GM18873 (cell line): ENCODE data around the gene COL4A1.

Source experiments
- ATAC-seq: cut with Tn5 transposase; IDR thresholded peaks from one replicate; pipeline ENCODE4 v1.9.1; 2021; ENCODE audit warnings: mild to moderate bottlenecking, moderate library complexity, moderate number of reproducible peaks; ENCODE audit not compliant: unreplicated experiment, low FRiP score

COL4A1 gene

GRCh38 chr13:110298505-110299282 lies 8.3 kb downstream of the COL4A1 start:
- ATAC-seq: no peak

- no peak for ATAC-seq
Observed at GRCh38 chr13:110297766-110298504, 9.0 kb downstream of the COL4A1 start.

GRCh38 chr13:110297011-110297410 lies 9.9 kb downstream of the COL4A1 start:
- ATAC-seq: no peak

- no peak for ATAC-seq
Observed at GRCh38 chr13:110294622-110295021, 12.3 kb downstream of the COL4A1 start.

GRCh38 chr13:110294146-110294545 lies 12.8 kb downstream of the COL4A1 start:
- ATAC-seq: no peak

- ATAC-seq: no peak
Observed at GRCh38 chr13:110293649-110294048, 13.3 kb downstream of the COL4A1 start.

GRCh38 chr13:110293037-110293436 lies 13.9 kb downstream of the COL4A1 start:
- ATAC-seq: no peak

GRCh38 chr13:110291286-110291685 lies 15.7 kb downstream of the COL4A1 start:
- ATAC-seq: no peak

- no peak for ATAC-seq
Observed at GRCh38 chr13:110290826-110291225, 16.1 kb downstream of the COL4A1 start.

- no peak for ATAC-seq
Observed at GRCh38 chr13:110290153-110290552, 16.8 kb downstream of the COL4A1 start.

- ATAC-seq: no peak
Observed at GRCh38 chr13:110289661-110290060, 17.3 kb downstream of the COL4A1 start.

GRCh38 chr13:110289174-110289573 lies 17.8 kb downstream of the COL4A1 start:
- no peak for ATAC-seq

GRCh38 chr13:110286833-110287819 lies 19.8 kb downstream of the COL4A1 start:
- no peak for ATAC-seq

GRCh38 chr13:110285991-110286832 lies 20.7 kb downstream of the COL4A1 start:
- ATAC-seq: no peak

GRCh38 chr13:110284779-110285484 lies 22.0 kb downstream of the COL4A1 start:
- ATAC-seq: no peak

- no peak for ATAC-seq
Observed at GRCh38 chr13:110283736-110284517, 23.0 kb downstream of the COL4A1 start.

- no peak for ATAC-seq
Observed at GRCh38 chr13:110282316-110282841, 24.6 kb downstream of the COL4A1 start.

- no peak for ATAC-seq
Observed at GRCh38 chr13:110281736-110282135, 25.2 kb downstream of the COL4A1 start.
